Measurements from ENCODE around the gene CH25H. TPM values are rescaled to one million over a fixed set of nuclear protein-coding genes. Genes with fewer than 3 reads are reported as not detected.

CH25H gene
- polyA plus RNA-seq, 3 donors: 0.09 to 1.2 TPM; not detected in 1

- no peak overlapping the region for H3K27ac Mint-ChIP-seq
- intact Hi-C loops (cut with micrococcal nuclease): no loop called here
Observed at GRCh38 chr10:89182894-89183293, 24.2 kb downstream of the CH25H start.

GRCh38 chr10:89175816-89176215 lies 31.3 kb downstream of the CH25H start:
- Histone ChIP-seq H3K4me2 (replicated peaks; ENCODE audit: extremely low read depth, low read length, poor library complexity, severe bottlenecking) (no peak overlapping the region), H3K9me3 (replicated peaks in 1 of 2; ENCODE audit: control insufficient read depth in 1 of 2, insufficient read depth in 1 of 2, low read length in 2 of 2) (no peaks in the 10 kb centered on the region), H3K4me3 (replicated peaks in 1 of 3; ENCODE audit: low read depth in 2 of 3, low read length in 3 of 3) (no peak overlapping the region), H3K4me1 (ENCODE audit: control insufficient read depth in 1 of 2, insufficient read depth in 2 of 2, low read length in 2 of 2) (no peaks in the 10 kb centered on the region), H3K79me2 (ENCODE audit: insufficient read depth, low read length) (no peaks in the 10 kb centered on the region), H3K9ac (ENCODE audit: insufficient read depth, low read length, poor library complexity, severe bottlenecking) (no peak overlapping the region), H2AFZ (ENCODE audit: insufficient read depth, low read depth, low read length, poor library complexity, severe bottlenecking) (no peak overlapping the region), H3K27ac (ENCODE audit: low read depth in 1 of 2, low read length in 2 of 2) (no peak overlapping the region), H3K27me3 (ENCODE audit: control insufficient read depth in 2 of 2, insufficient read depth in 2 of 2, low read length in 2 of 2) (no peaks in the 10 kb centered on the region), H4K20me1 (ENCODE audit: insufficient read depth, low read length) (no peaks in the 10 kb centered on the region), H3K36me3 (replicated peaks in 1 of 2; ENCODE audit: control insufficient read depth in 1 of 2, insufficient read depth in 2 of 2, low read length in 2 of 2) (no peaks in the 10 kb centered on the region)
- Mint-ChIP-seq H3K27ac (no peak overlapping the region), H3K36me3 (no peaks in the 10 kb centered on the region), H3K9me3 (peaks cover 0 to 2% (median 0%) of the 10 kb centered on the region in 7 donors), H3K4me3 (no peak overlapping the region), H3K27me3 (ENCODE audit: low read depth in 3 of 3) (peaks cover 0 to 3% (median 0%) of the 10 kb centered on the region in 3 donors), H3K4me1 (peaks cover 5% of the 10 kb centered on the region)
- no peak for TF ChIP-seq CTCF (IDR thresholded peaks at IDR 0.05)
- no peak for DNase-seq
- intact Hi-C loops (cut with micrococcal nuclease): no loop called here

More at GRCh38 chr10:89182894-89183293, 24.2 kb downstream of the CH25H start:
- H3K4me1 Mint-ChIP-seq: peaks cover 5% of the 10 kb centered on the region
- Histone ChIP-seq H3K79me2 (ENCODE audit: insufficient read depth, low read length) (no peaks in the 10 kb centered on the region), H3K4me3 (replicated peaks in 1 of 3; ENCODE audit: low read depth in 2 of 3, low read length in 3 of 3) (no peak overlapping the region), H3K9me3 (replicated peaks in 1 of 2; ENCODE audit: control insufficient read depth in 1 of 2, insufficient read depth in 1 of 2, low read length in 2 of 2) (no peaks in the 10 kb centered on the region), H3K27ac (ENCODE audit: low read depth in 1 of 2, low read length in 2 of 2) (no peak overlapping the region), H3K27me3 (ENCODE audit: control insufficient read depth in 2 of 2, insufficient read depth in 2 of 2, low read length in 2 of 2) (no peaks in the 10 kb centered on the region), H3K4me2 (replicated peaks; ENCODE audit: extremely low read depth, low read length, poor library complexity, severe bottlenecking) (no peak overlapping the region), H2AFZ (ENCODE audit: insufficient read depth, low read depth, low read length, poor library complexity, severe bottlenecking) (no peak overlapping the region), H4K20me1 (ENCODE audit: insufficient read depth, low read length) (no peaks in the 10 kb centered on the region), H3K36me3 (replicated peaks in 1 of 2; ENCODE audit: control insufficient read depth in 1 of 2, insufficient read depth in 2 of 2, low read length in 2 of 2) (no peaks in the 10 kb centered on the region), H3K4me1 (ENCODE audit: control insufficient read depth in 1 of 2, insufficient read depth in 2 of 2, low read length in 2 of 2) (no peaks in the 10 kb centered on the region), H3K9ac (ENCODE audit: insufficient read depth, low read length, poor library complexity, severe bottlenecking) (no peak overlapping the region)
- H3K36me3 Mint-ChIP-seq: no peaks in the 10 kb centered on the region
- H3K27me3 Mint-ChIP-seq (ENCODE audit: low read depth in 3 of 3): peaks cover 0 to 6% (median 2%) of the 10 kb centered on the region in 3 donors
- no peak for TF ChIP-seq CTCF (IDR thresholded peaks at IDR 0.05)
- peaks cover 0 to 4% (median 2%) of the 10 kb centered on the region in 7 donors for H3K9me3 Mint-ChIP-seq
- H3K4me3 Mint-ChIP-seq: no peak overlapping the region
- DNase-seq: no peak
- 90% methylated on average over 1 of the region's 2 CpGs for WGBS (ENCODE audit: insufficient coverage)
